GM12878 (cell line): Measurements from ENCODE around the gene C5orf46. TPM values are rescaled to one million over a fixed set of nuclear protein-coding genes. Genes with fewer than 3 reads are reported as not detected.

Experiments used
- ATAC-seq: fragments of 200-7000 bp; cut with Tn5 transposase; 3 replicates; pipeline ENCODE4 v1.9.1; 2020; ENCODE audit warnings: mild to moderate bottlenecking, moderate library complexity
- BruUV-seq: library from RNA; stranded (reverse); fragments of 400-500 nt; replicated peaks from 2 replicates; lab custom pipeline; 2021; lab: Mats Ljungman, UMichigan
- CTCF ChIA-PET: fragments of 300-600 bp; sonication (Branson Sonifier 250); formaldehyde crosslinking; extraction: SDS; loops from one replicate; lab custom pipeline; 2021; ENCODE audit warnings: inconsistent platforms; lab: Yijun Ruan, JAX
- POLR2A ChIA-PET: fragments of 350-600 bp; formaldehyde crosslinking; extraction: SDS; loops from one replicate; lab custom pipeline; 2021; ENCODE audit warnings: inconsistent platforms; lab: Charles Lee
- RAD21 ChIA-PET: fragments of 300-600 bp; sonication (Branson Sonifier 250); formaldehyde crosslinking; loops from one replicate; lab custom pipeline; 2023; ENCODE audit warnings: antibody characterized with exemption; ENCODE audit not compliant: unreplicated experiment; lab: Charles Lee
- SMC1A ChIA-PET: fragments of 300-600 bp; sonication (Branson Sonifier 250); formaldehyde crosslinking; loops from one replicate; lab custom pipeline; 2023; ENCODE audit not compliant: unreplicated experiment, uncharacterized antibody; lab: Charles Lee
- DNase-seq: peaks from one replicate; pipeline ENCODE4 v3.0.0-alpha.2; 2011; ENCODE audit warnings: low read depth, low spot score
- FAIRE-seq: peaks from 3 replicates; lab custom pipeline; 2011; peaks lifted over from hg19 to GRCh38; lab: Jason Lieb, UNC
- H2AFZ ChIP-seq: 2 replicates; pipeline ENCODE4 v1.6.0; 2011; ENCODE audit warnings: low read depth, low read length, control low read depth; ENCODE audit not compliant: control insufficient read depth
- H3K27ac ChIP-seq: 2 replicates; pipeline ENCODE4 v1.5.1; 2011; ENCODE audit warnings: control low read depth; ENCODE audit not compliant: control insufficient read depth, insufficient read depth
- H3K27me3 ChIP-seq, 2 experiments: replicated peaks in 1 of 2; 2 replicates each; pipeline versions ENCODE4 v1.6.0 to v1.6.1; 2011; ENCODE audit warnings: low read length in 1 of 2; ENCODE audit not compliant: control insufficient read depth in 2 of 2, insufficient read depth in 2 of 2
- H3K36me3 ChIP-seq, 2 experiments: 2 replicates each; pipeline ENCODE4 v1.5.1; 2011; ENCODE audit warnings: low read length in 1 of 2; ENCODE audit not compliant: control insufficient read depth in 2 of 2, insufficient read depth in 2 of 2
- H3K4me1 ChIP-seq: 2 replicates; pipeline ENCODE4 v1.6.1; 2011; ENCODE audit warnings: mild to moderate bottlenecking, low read length, moderate library complexity, mixed read lengths; ENCODE audit not compliant: control insufficient read depth, insufficient read depth
- H3K4me2 ChIP-seq: 2 replicates; pipeline ENCODE4 v1.6.0; 2011; ENCODE audit warnings: control low read depth; ENCODE audit not compliant: control insufficient read depth, insufficient read depth
- H3K4me3 ChIP-seq: fragments of 200-600 bp; sonication (generic); 2 replicates; pipeline ENCODE4 v1.5.1; 2016
- H3K79me2 ChIP-seq: 2 replicates; pipeline ENCODE4 v1.6.0; 2011; ENCODE audit warnings: low read length; ENCODE audit not compliant: control insufficient read depth, insufficient read depth
- H3K9ac ChIP-seq: 2 replicates; pipeline ENCODE4 v1.8.0; 2011; ENCODE audit warnings: low read length, control low read depth, mixed read lengths; ENCODE audit not compliant: control insufficient read depth, insufficient read depth
- H3K9me3 ChIP-seq: replicated peaks from 3 replicates; pipeline ENCODE4 v1.5.1; 2011; ENCODE audit warnings: mild to moderate bottlenecking, low read length; ENCODE audit not compliant: control insufficient read depth, insufficient read depth
- H4K20me1 ChIP-seq: 2 replicates; pipeline ENCODE4 v1.6.0; 2011; ENCODE audit not compliant: control insufficient read depth, insufficient read depth
- ATF7 ChIP-seq: fragments of 450-650 bp; IDR thresholded peaks from 2 replicates; pipeline ENCODE4 v1.6.1; 2016; ENCODE audit warnings: low read depth, mild to moderate bottlenecking
- BACH1 ChIP-seq: fragments of 450-650 bp; IDR thresholded peaks from 2 replicates; pipeline ENCODE4 v1.6.1; 2017; ENCODE audit warnings: mild to moderate bottlenecking, borderline replicate concordance
- BCL11A ChIP-seq: IDR thresholded peaks from 2 replicates; pipeline ENCODE4 v1.6.1; 2011; ENCODE audit warnings: low read depth, low read length
- BMI1 ChIP-seq: fragments of 450-650 bp; IDR thresholded peaks from 2 replicates; pipeline ENCODE4 v1.6.1; 2016; ENCODE audit warnings: mild to moderate bottlenecking, moderate library complexity, borderline replicate concordance
- BRCA1 ChIP-seq: IDR thresholded peaks from 2 replicates; pipeline ENCODE4 v1.6.1; 2011; ENCODE audit warnings: low read depth, low read length, improper control_type of control experiment
- DPF2 ChIP-seq: fragments of 450-650 bp; IDR thresholded peaks from 2 replicates; pipeline ENCODE4 v1.6.1; 2017; ENCODE audit warnings: mild to moderate bottlenecking
- KDM1A ChIP-seq: fragments of 200-600 bp; sonication (generic); IDR thresholded peaks from 2 replicates; pipeline ENCODE4 v1.6.1; 2016; ENCODE audit warnings: borderline replicate concordance
- MXI1 ChIP-seq: fragments of 150-350 bp; IDR thresholded peaks from 2 replicates; pipeline ENCODE4 v1.6.1; 2011; ENCODE audit warnings: low read depth, mild to moderate bottlenecking, inconsistent platforms, low read length, improper control_type of control experiment
- PAX8 ChIP-seq: fragments of 450-650 bp; IDR thresholded peaks from 2 replicates; pipeline ENCODE4 v1.6.1; 2017; ENCODE audit warnings: mild to moderate bottlenecking, moderate library complexity
- PML ChIP-seq: IDR thresholded peaks from 2 replicates; pipeline ENCODE4 v1.6.1; 2012; ENCODE audit warnings: low read length, inconsistent platforms
- POLR2A ChIP-seq: IDR thresholded peaks from 2 replicates; pipeline ENCODE4 v1.6.1; 2011; ENCODE audit warnings: low read depth, mild to moderate bottlenecking, low read length
- POLR2AphosphoS5 ChIP-seq: IDR thresholded peaks from 2 replicates; pipeline ENCODE4 v1.6.1; 2011; ENCODE audit warnings: mild to moderate bottlenecking, low read length, inconsistent platforms
- RCOR1 ChIP-seq: conservative IDR thresholded peaks from 2 replicates; pipeline ENCODE4 v1.6.1; 2012; ENCODE audit warnings: low read depth, low read length, improper control_type of control experiment
- SIX5 ChIP-seq: IDR thresholded peaks from 2 replicates; pipeline ENCODE4 v1.6.1; 2011; ENCODE audit warnings: mild to moderate bottlenecking, low read depth, low read length, moderate library complexity; ENCODE audit not compliant: severe bottlenecking
- WRNIP1 ChIP-seq: IDR thresholded peaks from 2 replicates; pipeline ENCODE4 v1.6.1; 2011; ENCODE audit warnings: low read depth, low read length, improper control_type of control experiment, borderline replicate concordance
- ZNF24 ChIP-seq: fragments of 450-650 bp; IDR thresholded peaks from 2 replicates; pipeline ENCODE4 v1.6.1; 2017; ENCODE audit warnings: antibody characterized with exemption, mild to moderate bottlenecking
- WGBS: methylation state at CpG from one replicate; pipeline ENCODE4 v1.1.6; 2016; ENCODE audit warnings: low lambda C conversion rate; ENCODE audit not compliant: insufficient replicate concordance, insufficient coverage; ENCODE audit errors: missing lambda C conversion rate; 5-methylcytosine and 5-hydroxymethylcytosine counted together
- in situ Hi-C: fragments of 300-500 bp; cut with MboI; formaldehyde crosslinking; loops from 9 replicates; pipeline ENCODE4 v1.14.3; 2018; ENCODE audit warnings: mixed read lengths
- intact Hi-C: fragments of 100-400 bp; cut with micrococcal nuclease; formaldehyde crosslinking; loops from one replicate; pipeline ENCODE4 v1.14.2; 2022; ENCODE audit not compliant: unreplicated experiment
- polyA plus RNA-seq, 11 experiments: library from polyadenylated mRNA; depleted of rRNA in 4 of 11; unstranded in 6 of 11; stranded (reverse) in 5 of 11; fragments of >200 nt; fragmentation: Nextera tagmentation in 4 of 11; fragmentation: Illumina TruSeq in 1 of 11; extraction: Ambion mirVana in 4 of 11; extraction: Trizol in 1 of 11; gene quantifications; 1 replicate in 1 of 11; 2 replicates in 10 of 11; pipeline versions ENCODE4 v1.2.1 to v1.2.3, GENCODE V29; 2011 to 2016; ENCODE audit warnings: inconsistent platforms in 2 of 11, missing spikeins in 2 of 11, low read depth in 1 of 11
- total RNA-seq, 4 experiments: library from RNA; depleted of rRNA in 3 of 4; stranded (reverse); fragments of >200 nt in 3 of 4; fragmentation: Illumina TruSeq in 1 of 4; extraction: Trizol in 1 of 4; gene quantifications; 2 replicates each; pipeline versions ENCODE4 v1.2.1 to v1.2.3, GENCODE V29; 2013 to 2021
- TF ChIP-seq, protein P1 (sequence below): IDR thresholded peaks from 2 replicates; pipeline ENCODE4 v1.6.1; 2011; ENCODE audit warnings: low read depth, low read length, improper control_type of control experiment, borderline replicate concordance
- TF ChIP-seq, protein P2 (sequence below): fragments of 450-650 bp; IDR thresholded peaks from 2 replicates; pipeline ENCODE4 v1.6.1; 2017; ENCODE audit warnings: antibody characterized with exemption, mild to moderate bottlenecking, moderate library complexity
- TF ChIP-seq, protein P3 (sequence below), 3 experiments: IDR thresholded peaks in 2 of 3; conservative IDR thresholded peaks in 1 of 3; 2 replicates each; pipeline ENCODE4 v1.5.1; 2011; ENCODE audit warnings: low read depth in 3 of 3, low read length in 3 of 3, mild to moderate bottlenecking in 3 of 3, control low read depth in 2 of 3, moderate library complexity in 2 of 3, inconsistent platforms in 1 of 3, mixed read lengths in 1 of 3; ENCODE audit not compliant: control insufficient read depth in 2 of 3, insufficient read depth in 1 of 3; ENCODE audit errors: extremely low read depth in 1 of 3

The C5orf46 gene
- total and polyA plus RNA-seq, 10 of the 15 experiments (the other 5 are each of a cell fraction or from before 2014, with no cell fraction given): not detected

- TF ChIP-seq, protein P1, sequence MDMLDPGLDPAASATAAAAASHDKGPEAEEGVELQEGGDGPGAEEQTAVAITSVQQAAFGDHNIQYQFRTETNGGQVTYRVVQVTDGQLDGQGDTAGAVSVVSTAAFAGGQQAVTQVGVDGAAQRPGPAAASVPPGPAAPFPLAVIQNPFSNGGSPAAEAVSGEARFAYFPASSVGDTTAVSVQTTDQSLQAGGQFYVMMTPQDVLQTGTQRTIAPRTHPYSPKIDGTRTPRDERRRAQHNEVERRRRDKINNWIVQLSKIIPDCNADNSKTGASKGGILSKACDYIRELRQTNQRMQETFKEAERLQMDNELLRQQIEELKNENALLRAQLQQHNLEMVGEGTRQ: no peak
- no peak for TF ChIP-seq PML
Measured at GRCh38 chr5:147859962-147860640, 46.2 kb downstream of the C5orf46 start (continued).

DNA sequence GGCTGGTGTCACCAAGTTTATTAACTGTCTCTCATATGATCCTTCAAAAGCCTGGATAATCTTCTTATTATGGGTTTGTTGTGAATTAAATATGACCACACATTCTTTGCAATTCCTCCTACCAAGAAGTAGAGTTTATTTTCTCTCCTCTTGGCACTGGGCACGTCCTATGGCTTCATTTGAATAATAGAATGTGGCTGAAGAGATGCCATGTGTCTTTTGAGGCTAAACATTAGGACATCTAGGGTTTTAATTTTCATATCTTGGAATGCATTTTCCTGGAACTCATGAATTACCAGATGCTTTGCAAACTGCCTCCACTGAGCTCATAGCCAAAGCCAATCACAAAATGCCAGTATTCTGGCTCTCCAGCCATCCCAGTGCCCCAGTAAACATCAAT, 47.8 kb downstream of the C5orf46 start:
- Histone ChIP-seq H3K9me3 (no peaks in the 10 kb centered on the region), H4K20me1 (no peaks in the 10 kb centered on the region), H3K36me3 (no peaks in the 10 kb centered on the region), H3K27me3 (no peaks in the 10 kb centered on the region; a peak in 2 of 4 replicates), H3K4me3 (no peak overlapping the region), H2AFZ (no peak overlapping the region), H3K4me1 (no peaks in the 10 kb centered on the region), H3K9ac (no peak overlapping the region), H3K4me2 (no peak overlapping the region), H3K27ac (no peak overlapping the region), H3K79me2 (no peaks in the 10 kb centered on the region)
- 0% methylated on average over 1 of the region's 1 CpG for WGBS
- DNase-seq (no peak), ATAC-seq (no peak), FAIRE-seq (no peak)
- TF ChIP-seq BACH1: no peak
- TF ChIP-seq ZNF24: no peak
- TF ChIP-seq, protein P2, sequence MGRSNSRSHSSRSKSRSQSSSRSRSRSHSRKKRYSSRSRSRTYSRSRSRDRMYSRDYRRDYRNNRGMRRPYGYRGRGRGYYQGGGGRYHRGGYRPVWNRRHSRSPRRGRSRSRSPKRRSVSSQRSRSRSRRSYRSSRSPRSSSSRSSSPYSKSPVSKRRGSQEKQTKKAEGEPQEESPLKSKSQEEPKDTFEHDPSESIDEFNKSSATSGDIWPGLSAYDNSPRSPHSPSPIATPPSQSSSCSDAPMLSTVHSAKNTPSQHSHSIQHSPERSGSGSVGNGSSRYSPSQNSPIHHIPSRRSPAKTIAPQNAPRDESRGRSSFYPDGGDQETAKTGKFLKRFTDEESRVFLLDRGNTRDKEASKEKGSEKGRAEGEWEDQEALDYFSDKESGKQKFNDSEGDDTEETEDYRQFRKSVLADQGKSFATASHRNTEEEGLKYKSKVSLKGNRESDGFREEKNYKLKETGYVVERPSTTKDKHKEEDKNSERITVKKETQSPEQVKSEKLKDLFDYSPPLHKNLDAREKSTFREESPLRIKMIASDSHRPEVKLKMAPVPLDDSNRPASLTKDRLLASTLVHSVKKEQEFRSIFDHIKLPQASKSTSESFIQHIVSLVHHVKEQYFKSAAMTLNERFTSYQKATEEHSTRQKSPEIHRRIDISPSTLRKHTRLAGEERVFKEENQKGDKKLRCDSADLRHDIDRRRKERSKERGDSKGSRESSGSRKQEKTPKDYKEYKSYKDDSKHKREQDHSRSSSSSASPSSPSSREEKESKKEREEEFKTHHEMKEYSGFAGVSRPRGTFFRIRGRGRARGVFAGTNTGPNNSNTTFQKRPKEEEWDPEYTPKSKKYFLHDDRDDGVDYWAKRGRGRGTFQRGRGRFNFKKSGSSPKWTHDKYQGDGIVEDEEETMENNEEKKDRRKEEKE: no peak
- no peak for TF ChIP-seq BRCA1
- TF ChIP-seq KDM1A: no peak
- TF ChIP-seq MXI1: no peak
- TF ChIP-seq DPF2: no peak
- TF ChIP-seq BMI1: no peak
- TF ChIP-seq RCOR1: no peak
- TF ChIP-seq POLR2AphosphoS5: no peak
- TF ChIP-seq, protein P3, sequence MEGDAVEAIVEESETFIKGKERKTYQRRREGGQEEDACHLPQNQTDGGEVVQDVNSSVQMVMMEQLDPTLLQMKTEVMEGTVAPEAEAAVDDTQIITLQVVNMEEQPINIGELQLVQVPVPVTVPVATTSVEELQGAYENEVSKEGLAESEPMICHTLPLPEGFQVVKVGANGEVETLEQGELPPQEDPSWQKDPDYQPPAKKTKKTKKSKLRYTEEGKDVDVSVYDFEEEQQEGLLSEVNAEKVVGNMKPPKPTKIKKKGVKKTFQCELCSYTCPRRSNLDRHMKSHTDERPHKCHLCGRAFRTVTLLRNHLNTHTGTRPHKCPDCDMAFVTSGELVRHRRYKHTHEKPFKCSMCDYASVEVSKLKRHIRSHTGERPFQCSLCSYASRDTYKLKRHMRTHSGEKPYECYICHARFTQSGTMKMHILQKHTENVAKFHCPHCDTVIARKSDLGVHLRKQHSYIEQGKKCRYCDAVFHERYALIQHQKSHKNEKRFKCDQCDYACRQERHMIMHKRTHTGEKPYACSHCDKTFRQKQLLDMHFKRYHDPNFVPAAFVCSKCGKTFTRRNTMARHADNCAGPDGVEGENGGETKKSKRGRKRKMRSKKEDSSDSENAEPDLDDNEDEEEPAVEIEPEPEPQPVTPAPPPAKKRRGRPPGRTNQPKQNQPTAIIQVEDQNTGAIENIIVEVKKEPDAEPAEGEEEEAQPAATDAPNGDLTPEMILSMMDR (IDR thresholded peaks at IDR 0.05 in 2 of 3, conservative IDR thresholded peaks at IDR 0.05 in 1 of 3; ENCODE audit: control insufficient read depth in 2 of 3, extremely low read depth in 1 of 3, insufficient read depth in 1 of 3, low read depth in 3 of 3, low read length in 3 of 3): no peak
- no peak for TF ChIP-seq PAX8
- no peak for TF ChIP-seq BCL11A
- TF ChIP-seq POLR2A: no peak
- TF ChIP-seq ATF7: no peak
- TF ChIP-seq WRNIP1: no peak
- no peak for TF ChIP-seq SIX5
- RAD21 ChIA-PET: no interaction called here
- POLR2A ChIA-PET: no interaction called here
- intact Hi-C loops (no loop called here), in situ Hi-C loops (no loop called here)
- no TSS peak for BruUV-seq
- SMC1A ChIA-PET: interaction anchor here (0.6 to 2.3 kb wide), 4 partner anchors 10 to 872 kb away, joined by 3 to 9 read pairs (median 4); partner anchors contain the start of gene SCGB3A2
- CTCF ChIA-PET: interaction anchor here (0.9 to 2.4 kb wide), 6 partner anchors 10 to 231 kb away, joined by 3 to 9 read pairs (median 4); no protein-coding TSS in a partner anchor
